ENCODE results near the gene NPIPA1. TPM values are rescaled to one million over a fixed set of nuclear protein-coding genes. Genes with fewer than 3 reads are reported as not detected.
"Not testable (repeated sequence)": the region's sequence is repeated elsewhere in the genome, so short reads cannot be mapped to it uniquely, and the experiment has no call there.

The NPIPA1 gene
- total and polyA plus RNA-seq, 2 of the 13 experiments (the other 11 are each of a cell fraction or from before 2014, with no cell fraction given) = 75.9 to 183 TPM

- TF ChIP-seq ARNT2 (CRISPR knock-in tag; IDR thresholded peaks at IDR 0.05; ENCODE audit: low read depth) (peak; percentile 48), ARID5B (CRISPR knock-in tag; IDR thresholded peaks at IDR 0.05) (peak; percentile 52), BCL3 (CRISPR knock-in tag; IDR thresholded peaks at IDR 0.05) (peak; percentile 81; the same call in 1 of the 2 replicates), SP4 (CRISPR knock-in tag; IDR thresholded peaks at IDR 0.05) (peak; percentile 74), MAZ (CRISPR knock-in tag; IDR thresholded peaks at IDR 0.05; ENCODE audit: low read depth) (peak; percentile 81), TFDP1 (CRISPR knock-in tag; IDR thresholded peaks at IDR 0.05; ENCODE audit: borderline replicate concordance) (peak; percentile 73; the same call in 1 of the 2 replicates), TGIF2 (CRISPR knock-in tag; IDR thresholded peaks at IDR 0.05) (0 out of 2 replicates have a peak, but pooled peaks have one; percentile 49), BORCS8-MEF2B (CRISPR knock-in tag; IDR thresholded peaks at IDR 0.05) (peak; percentile 49; the same call in 1 of the 2 replicates), ZNF142 (CRISPR knock-in tag; IDR thresholded peaks at IDR 0.05) (peak; percentile 78), NFYB (CRISPR knock-in tag; IDR thresholded peaks at IDR 0.05) (peak; percentile 42; the same call in 1 of the 2 replicates), ZBTB7B (CRISPR knock-in tag; IDR thresholded peaks at IDR 0.05) (peak; percentile 57), MXD4 (CRISPR knock-in tag; IDR thresholded peaks at IDR 0.05) (peak; percentile 59; the same call in 1 of the 2 replicates), ERF (CRISPR knock-in tag; IDR thresholded peaks at IDR 0.05) (peak; percentile 68), GLI4 (CRISPR knock-in tag; IDR thresholded peaks at IDR 0.05; ENCODE audit: borderline replicate concordance) (0 out of 2 replicates have a peak, but pooled peaks have one; percentile 26)
- not testable (repeated sequence) for TF ChIP-seq MAZ (IDR thresholded peaks at IDR 0.05; ENCODE audit: borderline replicate concordance, low read depth, low read length)
Observed at GRCh38 chr16:14989291-14990281, 52.3 kb downstream of the NPIPA1 start (continued).
